ENCODE measurements around the gene ALG14.
"Not testable (repeated sequence)": the region's sequence is repeated elsewhere in the genome, so short reads cannot be mapped to it uniquely, and the experiment has no call there.

Gene ALG14

GRCh38 chr1:95041491-95042165 is 31.1 kb downstream of the ALG14 start:
- DNase-seq: peak; percentile 65

DNA sequence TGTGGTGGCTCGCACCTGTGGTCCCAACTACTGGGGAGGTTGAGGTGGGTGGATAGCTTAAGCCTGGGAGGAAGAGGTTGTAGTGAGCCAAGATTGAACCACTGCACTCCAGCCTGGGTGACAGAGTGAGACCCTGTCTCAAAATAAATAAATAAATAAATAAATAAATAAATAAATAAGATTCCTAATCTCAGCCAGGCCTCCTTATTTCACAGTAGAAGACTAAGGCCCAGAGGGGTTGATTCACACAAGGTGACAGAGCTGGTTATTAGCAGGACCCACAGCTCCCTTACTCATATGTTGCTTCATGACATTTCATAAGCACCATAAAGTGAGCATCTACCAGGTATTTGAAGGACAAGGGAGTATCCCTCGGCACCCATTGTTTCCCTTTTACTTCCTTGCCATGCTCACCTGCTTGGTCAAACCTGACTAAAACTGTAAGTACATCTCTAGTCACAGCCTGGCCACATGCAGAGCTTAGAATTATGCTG is 32.7 kb downstream of the ALG14 start:
- no peak for DNase-seq

DNA sequence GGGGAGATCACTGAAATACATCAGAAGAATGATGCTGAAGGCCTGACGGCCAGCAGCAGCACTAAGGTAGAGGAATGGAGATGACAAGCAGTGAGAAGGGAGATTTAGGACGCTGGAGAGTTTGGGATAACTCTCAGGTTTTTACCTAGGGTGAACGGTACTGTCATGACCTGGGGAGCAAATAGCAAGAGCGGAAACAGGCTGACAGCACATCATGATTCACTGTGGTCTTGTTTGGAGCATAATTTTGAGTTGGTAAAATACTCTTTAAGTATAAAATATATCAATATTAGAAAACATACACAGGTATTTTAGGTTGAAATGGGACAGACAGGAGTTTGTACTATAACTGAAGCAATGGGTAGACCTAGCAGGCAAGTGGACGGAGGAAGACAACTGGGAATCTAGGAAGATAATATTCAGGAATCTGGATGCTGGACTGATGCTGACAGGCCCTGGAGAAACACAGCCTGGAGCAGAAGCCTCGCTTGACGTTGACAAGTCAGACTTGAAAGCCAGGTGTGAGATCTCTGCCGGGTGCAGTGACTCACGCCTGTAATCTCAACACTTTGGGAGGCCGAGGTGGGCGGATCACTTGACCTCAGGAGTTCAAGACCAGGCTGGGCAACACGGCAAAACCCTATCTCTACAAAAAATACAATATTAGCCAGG is 33.3 kb downstream of the ALG14 start:
- peak; percentile 65 for DNase-seq

- DNase-seq: peak; percentile 88
Observed at GRCh38 chr1:95035536-95035935, 37.2 kb downstream of the ALG14 start.

DNA sequence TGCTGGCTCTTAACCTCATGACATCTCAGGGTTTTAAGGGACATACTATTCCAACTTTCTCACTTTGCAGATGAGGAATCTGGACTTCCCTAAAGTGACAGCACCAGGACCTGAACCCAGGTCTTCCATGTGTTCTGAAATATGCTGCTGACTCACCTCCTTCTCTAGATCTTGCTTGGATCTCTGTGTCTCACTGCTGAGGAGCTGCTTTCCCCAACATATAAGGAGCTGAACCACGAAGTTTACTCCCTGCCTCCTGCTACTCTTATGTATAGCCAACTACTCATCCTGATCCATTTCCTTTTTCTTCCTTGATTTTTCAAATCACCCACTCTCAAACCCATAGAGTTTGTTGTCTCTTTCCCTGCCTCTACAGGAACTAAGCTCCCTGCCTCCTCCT is 38.2 kb downstream of the ALG14 start:
- no peak for DNase-seq

DNA sequence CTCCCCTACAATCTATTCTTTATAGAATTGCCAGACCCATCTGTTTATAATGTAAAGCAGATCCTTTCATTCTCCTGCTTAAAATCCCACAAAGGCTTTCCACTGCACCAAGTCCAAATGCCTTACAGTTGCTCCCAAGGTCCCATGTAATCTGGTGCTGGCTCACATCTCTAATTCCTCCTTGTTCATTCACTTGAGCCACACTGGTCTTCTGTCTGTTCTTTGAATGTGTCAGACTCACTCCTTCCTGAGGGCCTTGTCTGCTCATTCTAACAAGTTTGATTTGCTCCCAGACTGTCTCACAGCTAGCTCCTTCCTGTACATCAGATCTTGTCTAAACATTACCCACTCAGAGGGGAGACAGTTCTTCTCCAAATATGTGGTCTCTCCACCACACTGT is 38.9 kb downstream of the ALG14 start:
- DNase-seq: no peak

- DNase-seq: no peak
Observed at GRCh38 chr1:95029532-95029931, 43.2 kb downstream of the ALG14 start.

DNA sequence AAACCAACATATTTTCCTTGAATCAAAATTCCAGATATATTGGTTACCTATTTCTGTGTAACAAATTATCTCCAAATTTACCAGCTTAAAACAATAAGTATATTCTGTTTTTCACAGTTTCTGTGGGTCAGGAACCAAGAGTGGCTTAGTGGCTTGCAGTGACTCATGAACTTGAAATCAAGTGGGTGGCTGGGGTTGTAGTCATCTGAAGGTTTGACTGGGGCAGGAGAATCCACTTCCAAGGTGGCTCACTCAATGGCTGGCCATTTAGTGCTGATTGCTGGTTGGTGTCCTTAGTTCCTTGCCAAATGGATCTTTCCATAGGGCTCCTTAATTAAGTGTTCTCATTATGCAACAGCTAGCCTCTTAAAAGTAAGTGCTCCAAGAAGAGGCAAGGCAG is 43.8 kb downstream of the ALG14 start:
- DNase-seq: no peak

DNA sequence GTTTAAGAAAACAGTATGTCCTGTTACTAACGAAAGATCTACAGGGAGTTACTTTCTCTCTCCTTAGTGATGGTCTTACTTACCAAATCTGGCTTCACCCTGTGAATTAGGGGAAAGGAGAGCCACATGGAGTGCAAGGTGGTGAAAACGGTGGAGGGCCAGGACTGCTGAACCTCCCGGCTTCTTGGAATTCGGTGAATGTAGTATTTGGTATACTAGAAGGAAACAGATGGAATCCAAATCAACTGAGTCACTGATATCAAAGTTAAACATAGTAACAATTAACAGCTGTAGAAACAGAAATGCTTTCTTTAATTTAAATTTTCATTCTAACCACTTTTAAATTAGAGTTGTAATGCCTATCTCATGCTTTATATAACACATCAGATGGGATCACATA is 45.7 kb downstream of the ALG14 start:
- DNase-seq: no peak

GRCh38 chr1:95023399-95024043 is 49.2 kb downstream of the ALG14 start:
- peak; percentile 71 for DNase-seq

DNA sequence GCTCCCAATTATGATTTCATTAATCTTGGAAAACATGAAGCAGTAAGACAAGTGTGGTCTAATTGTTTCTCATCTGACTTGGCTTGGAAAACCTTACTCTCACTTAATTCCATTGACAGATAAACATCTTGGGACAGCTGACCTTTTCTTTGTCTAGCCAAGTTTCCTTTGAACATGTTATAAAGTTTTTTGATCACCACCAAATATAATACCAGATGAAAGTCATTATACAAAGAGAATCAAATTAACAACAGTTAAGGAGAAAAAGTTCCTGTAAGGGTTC is 50.2 kb downstream of the ALG14 start:
- no peak for DNase-seq

- no peak for DNase-seq
Observed at GRCh38 chr1:95021805-95022643, 50.7 kb downstream of the ALG14 start.

- no peak for DNase-seq
Observed at GRCh38 chr1:95021119-95021518, 51.6 kb downstream of the ALG14 start.

DNA sequence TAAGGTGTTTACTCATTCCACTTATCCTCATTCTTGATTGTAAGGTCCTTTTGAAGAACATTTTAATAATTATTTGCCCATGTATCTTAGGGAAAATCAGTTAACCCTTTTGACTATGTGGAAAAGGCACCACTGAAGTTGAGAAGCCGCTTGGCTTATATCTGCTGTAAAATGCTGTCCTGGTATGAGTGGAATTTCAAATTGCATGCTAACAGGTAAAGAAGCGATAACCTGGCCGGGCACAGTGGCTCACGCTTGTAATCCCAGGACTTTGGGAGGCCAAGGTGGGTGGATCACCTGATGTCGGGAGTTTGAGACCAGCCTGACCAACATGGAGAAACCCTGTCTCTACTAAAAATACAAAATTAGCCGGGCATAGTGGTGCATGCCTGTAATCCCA is 53.3 kb downstream of the ALG14 start:
- DNase-seq: not testable (repeated sequence)

DNA sequence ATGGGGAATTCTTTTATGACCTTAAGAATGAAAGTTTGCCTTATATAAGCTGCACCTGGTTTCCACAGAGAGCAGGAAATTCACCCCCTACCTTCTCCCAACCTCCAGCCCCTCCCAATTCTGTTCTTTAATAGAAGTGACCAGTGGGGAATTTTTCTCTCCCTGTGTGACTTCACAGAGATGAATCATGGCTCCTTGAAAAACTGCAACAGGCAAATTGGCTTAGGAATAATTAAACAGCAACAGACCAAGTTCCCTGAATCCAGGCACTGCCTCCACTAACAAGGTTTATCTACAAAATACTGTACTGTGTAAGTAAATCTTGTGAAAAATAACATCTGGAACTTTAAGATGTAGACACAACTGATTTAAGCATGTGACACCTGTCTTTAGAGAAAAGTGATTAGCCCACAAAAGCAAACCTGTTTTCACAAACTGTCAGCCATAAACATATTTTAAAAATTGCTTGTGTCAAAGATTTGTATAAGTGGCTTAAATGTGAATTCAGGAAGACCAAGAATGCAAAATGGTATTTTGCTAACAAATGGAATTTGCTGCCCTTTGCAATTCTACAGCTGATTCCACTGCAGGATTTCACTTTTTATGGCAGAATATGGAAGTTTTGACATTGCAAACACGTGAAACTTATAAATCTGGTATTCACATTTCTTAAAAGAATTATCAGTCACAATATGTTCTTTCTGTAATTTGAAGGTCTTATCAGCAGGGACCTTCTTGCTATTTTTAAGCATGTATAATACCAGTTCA is 54.0 kb downstream of the ALG14 start:
- peak; percentile 29 for DNase-seq

GRCh38 chr1:95017775-95018174 is 55.0 kb downstream of the ALG14 start:
- peak; percentile 53 for DNase-seq

GRCh38 chr1:95015076-95015475 is 57.7 kb downstream of the ALG14 start:
- no peak for DNase-seq

- no peak for DNase-seq
Observed at GRCh38 chr1:95013950-95014574, 58.7 kb downstream of the ALG14 start.

- peak; percentile 78 for DNase-seq
Observed at GRCh38 chr1:95012389-95012788, 60.4 kb downstream of the ALG14 start.

- DNase-seq: no peak
Observed at GRCh38 chr1:95010158-95010557, 62.6 kb downstream of the ALG14 start.

GRCh38 chr1:95007687-95008086 is 65.1 kb downstream of the ALG14 start:
- no peak for DNase-seq

DNA sequence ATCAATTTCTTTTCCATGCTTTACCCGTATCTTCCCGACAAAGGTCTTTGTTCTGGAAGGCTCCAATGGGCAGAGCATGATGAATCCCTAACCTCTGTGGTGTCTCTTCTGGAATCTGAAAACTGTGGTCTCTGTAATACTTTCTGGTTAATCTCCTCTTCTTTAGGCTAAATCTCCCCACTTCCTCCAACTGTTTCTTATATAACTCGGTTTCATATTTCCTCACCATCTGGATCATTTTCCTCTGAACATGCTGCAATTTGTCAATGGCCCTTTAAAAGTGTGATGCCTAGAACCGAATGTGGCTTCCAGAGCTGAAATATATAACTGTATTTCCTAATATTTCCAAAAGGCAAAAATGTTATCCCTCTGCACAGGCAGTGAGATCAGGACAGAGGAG is 66.1 kb downstream of the ALG14 start:
- DNase-seq: no peak
